Femur (tissue), 1 donor: ENCODE measurements around the gene BOC.
A peak's percentile ranks its signal among the peaks of the same experiment; 100 is the strongest.

ENCODE experiments used
- DNase-seq: peaks from one replicate; pipeline ENCODE4 v3.0.0-alpha.2; 2017

BOC gene

DNA sequence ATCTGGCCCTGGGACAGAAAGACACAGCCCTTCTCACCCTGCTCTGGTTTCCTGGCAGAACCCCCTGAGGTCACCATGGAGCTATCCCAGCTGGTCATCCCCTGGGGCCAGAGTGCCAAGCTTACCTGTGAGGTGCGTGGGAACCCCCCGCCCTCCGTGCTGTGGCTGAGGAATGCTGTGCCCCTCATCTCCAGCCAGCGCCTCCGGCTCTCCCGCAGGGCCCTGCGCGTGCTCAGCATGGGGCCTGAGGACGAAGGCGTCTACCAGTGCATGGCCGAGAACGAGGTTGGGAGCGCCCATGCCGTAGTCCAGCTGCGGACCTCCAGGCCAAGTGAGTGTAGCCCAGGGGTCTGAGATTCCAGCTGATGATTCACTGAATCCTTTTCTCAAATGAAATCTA lies 61.7 kb downstream of the BOC start:
- DNase-seq: no peak

DNA sequence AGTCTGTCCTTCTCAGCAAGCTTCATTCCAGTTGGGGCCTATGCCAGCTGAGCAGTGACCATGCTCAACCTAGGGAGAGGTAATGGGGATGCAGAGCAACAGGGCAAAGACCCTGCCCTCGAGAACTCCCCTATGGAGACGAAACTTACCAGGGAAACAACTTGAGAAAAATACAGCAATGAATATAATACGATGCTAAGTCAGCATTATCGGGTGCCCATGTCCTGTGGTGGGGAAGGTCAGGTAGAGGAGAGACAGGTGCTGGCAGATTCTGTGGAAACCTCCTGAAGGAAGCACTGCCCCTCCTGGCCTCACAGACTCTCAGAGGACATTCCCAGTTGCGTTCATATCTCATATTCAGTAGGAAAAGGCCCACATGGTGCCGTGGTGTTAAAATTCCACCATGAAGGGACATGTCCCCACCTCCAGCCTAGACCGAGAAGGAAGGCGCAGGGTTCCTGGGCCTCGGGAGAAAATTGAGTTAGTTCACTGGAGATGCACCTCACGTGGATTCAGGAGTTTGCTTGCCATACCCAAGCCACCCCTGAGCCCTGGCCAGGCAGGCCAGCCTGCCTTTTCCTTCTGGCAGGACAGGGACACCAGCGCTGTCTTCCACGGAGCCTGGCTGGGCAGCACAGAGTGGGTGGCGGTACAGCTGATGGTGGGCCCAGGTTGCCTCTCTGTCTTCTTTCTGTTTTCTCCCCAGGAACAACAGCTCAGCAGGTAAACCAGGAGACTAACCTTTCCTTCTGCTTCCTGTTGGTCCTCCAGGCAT lies 62.4 kb downstream of the BOC start:
- peak; percentile 16 for DNase-seq

DNA sequence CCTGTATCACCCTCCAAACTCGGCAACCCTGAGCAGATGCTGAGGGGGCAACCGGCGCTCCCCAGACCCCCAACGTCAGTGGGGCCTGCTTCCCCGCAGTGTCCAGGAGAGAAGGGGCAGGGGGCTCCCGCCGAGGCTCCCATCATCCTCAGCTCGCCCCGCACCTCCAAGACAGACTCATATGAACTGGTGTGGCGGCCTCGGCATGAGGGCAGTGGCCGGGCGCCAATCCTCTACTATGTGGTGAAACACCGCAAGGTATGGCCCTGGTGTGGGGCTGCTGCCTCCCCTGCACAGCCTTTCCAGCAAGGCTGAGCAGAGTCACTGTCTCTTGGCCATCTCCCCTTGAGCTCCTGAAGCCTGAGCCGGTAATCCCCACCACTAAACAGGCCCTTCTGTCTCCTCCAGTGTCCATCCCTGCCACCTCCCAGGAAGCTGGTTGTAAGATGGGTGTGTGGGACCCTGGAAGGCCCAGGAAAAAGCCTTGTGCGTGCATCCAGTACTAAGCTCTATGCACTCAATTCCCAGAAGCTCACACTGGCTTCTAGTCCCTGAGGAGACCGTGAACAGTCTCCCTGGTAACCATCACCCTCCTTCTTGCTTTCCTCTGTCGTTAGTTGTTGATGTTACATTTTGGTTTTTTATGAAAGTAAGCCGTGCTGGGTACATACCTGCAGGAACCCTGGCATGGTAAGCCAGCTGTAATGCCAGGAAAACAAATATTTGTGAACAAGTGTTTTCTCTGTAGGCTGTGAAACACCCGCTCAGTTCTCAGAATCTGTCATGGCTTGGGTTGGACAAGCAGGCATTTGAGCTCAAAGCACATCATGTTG lies 63.3 kb downstream of the BOC start:
- DNase-seq: peak; percentile 35

DNA sequence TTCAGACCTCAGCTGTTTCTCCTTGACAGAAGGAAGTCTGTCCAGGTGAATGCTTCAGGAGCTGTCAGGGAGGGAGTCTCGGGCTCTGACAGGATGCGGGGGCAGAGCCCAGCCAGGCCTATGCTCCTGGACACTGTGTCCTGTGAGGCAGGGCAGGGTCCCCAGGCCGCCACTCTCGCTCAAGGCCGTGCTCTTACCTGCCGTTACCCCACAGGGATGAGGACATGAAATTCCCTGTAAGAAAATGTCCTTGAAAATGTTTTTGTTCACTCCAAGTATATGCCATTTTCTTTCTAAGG lies 63.9 kb downstream of the BOC start:
- no peak for DNase-seq

DNA sequence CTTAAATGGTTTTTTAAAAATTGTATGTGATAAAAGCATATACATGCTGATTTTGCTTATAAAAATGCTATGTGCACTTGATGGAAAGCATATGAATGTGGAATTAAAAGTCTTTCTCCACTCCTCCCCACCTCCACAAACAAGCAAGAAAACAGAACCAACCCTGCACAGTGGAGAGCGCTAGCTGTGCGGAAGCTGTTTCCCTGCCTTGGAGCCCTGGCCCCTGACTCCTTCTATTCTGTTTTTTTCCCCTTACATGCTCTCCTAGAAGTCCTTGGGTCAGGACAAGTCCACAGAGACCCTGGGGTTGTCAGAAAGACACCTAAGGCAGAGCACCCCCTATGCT lies 64.2 kb downstream of the BOC start:
- no peak for DNase-seq

DNA sequence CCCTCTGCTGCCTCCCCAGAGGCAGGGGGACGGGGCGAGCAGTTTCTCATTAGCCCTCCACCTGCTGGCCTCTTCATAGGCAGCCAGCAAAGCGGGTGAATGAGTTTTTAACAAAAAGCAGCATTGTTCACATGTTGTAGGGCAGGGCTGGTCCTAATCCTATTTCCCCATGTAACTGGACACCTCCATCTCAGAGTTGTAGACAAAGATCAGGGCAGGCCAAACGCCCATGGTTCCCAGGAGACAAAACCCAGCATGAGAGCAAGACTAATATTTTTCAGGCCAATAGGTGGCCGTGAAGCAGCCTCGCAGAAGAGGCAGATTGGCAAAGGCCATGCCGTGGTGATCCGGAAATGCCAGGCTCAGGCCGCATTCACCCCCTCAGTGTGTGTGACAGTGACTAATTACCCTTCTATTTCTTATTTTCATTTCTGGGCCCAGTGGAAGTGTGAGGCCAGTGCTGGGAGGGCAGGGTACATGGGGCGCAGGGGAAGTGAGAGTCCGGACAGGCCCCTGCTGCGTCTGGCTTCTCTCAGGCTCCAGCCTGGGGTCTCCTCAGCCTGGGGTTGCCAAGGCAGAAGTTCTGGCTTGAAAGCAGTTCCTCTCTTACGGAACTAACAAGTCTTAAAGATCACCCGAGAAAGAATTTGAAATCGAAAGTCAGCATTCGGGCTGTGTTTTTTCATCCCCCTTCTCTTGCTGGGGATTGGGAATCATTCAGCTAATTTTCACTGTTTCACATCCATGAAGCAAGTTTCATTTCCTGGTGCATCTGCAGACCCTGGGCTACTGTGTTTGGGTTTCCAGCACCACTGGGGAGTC lies 64.8 kb downstream of the BOC start:
- DNase-seq: peak; percentile 64

DNA sequence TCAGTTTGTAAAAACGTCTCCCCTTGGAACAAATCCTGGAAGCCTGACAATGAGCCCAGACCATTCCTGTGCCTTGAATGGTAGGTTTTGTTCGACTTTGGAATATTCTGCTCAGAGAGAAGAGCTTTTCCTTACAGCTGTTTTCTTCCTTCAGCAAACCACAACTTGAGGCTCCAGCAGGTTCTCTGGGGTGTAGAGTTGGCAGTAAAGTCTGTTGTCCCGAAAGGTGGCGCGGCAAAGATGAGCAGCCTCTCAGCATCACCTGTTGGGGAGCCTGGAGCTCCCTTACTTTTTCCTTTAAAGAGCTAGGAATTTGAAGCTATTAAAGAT lies 65.4 kb downstream of the BOC start:
- DNase-seq: peak; percentile 65

DNA sequence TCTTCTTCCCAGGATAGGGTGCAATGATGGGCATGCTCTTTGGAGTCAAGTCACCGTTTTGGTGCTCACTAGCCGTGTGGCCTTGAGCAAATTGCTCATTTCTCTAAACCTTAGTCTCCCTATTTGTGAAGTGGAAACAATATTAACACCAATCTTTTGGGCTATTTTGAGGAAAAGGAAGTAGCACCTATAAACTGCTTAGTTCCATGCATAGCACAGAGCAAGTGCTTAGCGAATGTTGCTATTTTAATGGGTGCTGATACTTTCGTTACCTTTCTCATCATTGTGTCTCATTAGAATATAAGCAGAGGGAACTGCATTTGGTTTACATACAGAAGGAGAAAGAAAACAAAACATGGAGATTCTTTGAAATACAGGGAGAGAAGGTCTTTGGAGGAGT lies 66.1 kb downstream of the BOC start:
- DNase-seq: no peak

DNA sequence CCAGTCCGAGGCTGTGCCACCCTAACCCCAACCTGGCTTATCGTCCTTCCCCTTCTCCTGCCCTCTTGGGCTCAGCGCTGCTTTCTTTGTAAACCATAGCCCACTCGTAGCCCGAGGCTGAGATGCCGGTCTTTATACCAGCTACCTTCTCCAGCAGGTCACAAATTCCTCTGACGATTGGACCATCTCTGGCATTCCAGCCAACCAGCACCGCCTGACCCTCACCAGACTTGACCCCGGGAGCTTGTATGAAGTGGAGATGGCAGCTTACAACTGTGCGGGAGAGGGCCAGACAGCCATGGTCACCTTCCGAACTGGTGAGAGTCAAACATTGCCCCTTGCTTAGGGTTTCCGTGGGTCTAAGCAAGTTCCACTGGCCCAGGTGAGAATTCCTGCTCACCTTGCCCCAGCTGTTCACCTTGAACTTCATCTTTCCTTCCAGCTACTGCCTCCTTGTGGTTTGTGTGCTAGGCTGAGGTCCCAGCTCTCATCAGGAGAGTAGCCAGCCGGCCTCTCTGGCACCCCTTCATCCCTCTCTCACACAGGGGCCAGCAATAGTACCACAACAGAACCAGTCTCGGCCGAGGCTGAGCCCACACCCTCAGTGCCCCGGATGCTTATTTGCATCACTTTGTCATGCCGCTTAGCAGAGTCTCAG lies 66.7 kb downstream of the BOC start:
- DNase-seq: no peak

DNA sequence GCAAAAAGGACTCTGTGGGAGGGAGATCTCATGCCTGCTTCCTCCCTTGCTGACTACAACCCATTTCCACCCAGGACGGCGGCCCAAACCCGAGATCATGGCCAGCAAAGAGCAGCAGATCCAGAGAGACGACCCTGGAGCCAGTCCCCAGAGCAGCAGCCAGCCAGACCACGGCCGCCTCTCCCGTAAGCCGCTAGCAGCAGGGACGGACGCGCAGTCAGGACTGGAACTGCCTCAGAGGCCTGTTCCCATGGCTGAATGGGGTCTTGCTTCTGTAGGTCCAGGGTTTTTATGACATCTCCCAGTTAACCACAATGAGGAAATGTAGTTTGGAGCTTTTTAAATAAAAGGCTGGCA lies 67.2 kb downstream of the BOC start:
- DNase-seq: peak; percentile 25

DNA sequence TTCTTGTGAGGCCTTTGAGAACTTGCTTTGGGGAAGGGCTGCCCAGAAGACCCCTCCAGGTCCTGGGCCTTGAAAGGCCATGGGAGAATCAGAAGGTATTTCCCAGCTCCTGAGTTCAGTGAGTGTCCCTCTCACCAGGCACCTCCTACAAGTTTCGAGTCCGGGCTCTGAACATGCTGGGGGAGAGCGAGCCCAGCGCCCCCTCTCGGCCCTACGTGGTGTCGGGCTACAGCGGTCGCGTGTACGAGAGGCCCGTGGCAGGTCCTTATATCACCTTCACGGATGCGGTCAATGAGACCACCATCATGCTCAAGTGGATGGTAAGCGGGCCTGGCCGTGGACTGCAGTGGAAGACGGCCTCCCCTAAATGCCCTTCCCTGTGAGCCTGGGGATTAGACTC lies 68.3 kb downstream of the BOC start:
- no peak for DNase-seq

DNA sequence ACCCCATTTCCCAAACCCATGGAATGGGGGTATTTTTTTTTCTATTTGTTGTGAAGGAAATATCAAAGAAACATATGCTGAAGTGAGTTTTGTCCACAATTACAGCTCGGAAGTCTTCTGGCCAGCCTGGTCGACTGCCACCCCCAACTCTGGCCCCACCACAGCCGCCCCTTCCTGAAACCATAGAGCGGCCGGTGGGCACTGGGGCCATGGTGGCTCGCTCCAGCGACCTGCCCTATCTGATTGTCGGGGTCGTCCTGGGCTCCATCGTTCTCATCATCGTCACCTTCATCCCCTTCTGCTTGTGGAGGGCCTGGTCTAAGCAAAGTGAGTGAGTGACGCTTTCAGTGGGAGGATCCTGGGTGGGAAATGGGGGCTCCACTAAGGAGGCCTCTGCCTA lies 71.9 kb downstream of the BOC start:
- no peak for DNase-seq

DNA sequence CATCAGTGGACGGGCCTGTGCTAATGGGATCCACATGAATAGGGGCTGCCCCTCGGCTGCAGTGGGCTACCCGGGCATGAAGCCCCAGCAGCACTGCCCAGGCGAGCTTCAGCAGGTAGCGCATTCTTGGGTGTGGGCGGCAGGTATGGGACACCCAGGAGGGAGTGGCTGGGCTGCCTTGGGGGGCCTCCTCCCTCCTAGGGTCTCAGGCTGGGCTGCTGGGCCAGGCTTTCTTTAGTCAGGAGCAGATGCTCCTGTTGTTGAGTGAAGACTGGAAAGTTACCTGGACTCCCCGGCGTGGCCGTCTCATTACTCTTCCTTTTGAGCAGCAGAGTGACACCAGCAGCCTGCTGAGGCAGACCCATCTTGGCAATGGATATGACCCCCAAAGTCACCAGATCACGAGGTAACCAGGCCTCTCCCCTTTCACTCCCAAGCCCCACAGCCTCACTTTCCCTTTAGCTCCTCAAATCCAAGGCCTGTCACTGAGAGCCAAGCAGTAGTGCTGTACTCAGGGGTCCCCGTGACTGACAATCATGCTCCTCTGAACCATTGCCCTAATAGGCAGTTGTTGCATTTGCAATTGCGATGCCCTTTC lies 73.2 kb downstream of the BOC start:
- peak; percentile 18 for DNase-seq

DNA sequence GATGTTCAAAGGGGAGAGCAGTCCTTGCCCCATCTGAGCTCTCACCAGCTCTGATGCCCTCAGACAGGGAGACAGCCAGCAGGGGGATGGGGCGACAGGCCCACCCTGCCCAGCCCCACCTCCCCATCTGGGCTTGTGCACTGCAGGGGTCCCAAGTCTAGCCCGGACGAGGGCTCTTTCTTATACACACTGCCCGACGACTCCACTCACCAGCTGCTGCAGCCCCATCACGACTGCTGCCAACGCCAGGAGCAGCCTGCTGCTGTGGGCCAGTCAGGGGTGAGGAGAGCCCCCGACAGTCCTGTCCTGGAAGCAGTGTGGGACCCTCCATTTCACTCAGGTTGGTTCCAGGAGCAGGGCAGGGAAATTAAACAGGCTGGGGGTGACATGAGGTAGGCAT lies 73.9 kb downstream of the BOC start:
- peak; percentile 27 for DNase-seq

DNA sequence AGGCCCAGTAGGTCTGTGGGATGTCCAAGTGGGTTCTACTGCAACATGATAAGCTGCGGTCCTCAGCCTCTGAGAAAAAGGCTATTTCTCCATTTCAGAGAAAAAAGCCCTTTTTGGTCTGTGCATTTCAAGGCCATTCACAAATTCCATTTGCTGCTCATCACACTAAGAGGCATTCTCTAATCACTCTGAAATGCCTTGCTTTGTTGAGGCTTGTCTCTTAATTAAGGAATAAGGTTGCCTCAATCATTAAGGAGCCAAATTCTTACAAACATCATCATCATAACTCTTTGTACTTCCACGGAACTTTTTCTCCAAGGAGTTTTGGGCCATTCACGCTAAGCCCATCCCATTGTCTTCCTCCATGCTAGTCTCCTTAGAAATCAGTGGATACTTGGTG lies 74.4 kb downstream of the BOC start:
- no peak for DNase-seq

DNA sequence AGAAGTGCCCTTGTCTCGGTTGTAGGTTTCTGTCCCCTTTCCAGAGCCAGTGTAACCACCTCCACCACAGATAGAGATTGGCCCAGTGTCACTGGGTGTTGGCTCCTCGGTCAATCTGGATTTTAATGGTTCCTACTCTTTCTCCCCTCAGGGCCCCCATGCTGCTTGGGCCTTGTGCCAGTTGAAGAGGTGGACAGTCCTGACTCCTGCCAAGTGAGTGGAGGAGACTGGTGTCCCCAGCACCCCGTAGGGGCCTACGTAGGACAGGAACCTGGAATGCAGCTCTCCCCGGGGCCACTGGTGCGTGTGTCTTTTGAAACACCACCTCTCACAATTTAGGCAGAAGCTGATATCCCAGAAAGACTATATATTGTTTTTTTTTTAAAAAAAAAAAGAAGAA lies 75.2 kb downstream of the BOC start:
- peak; percentile 33 for DNase-seq

DNA sequence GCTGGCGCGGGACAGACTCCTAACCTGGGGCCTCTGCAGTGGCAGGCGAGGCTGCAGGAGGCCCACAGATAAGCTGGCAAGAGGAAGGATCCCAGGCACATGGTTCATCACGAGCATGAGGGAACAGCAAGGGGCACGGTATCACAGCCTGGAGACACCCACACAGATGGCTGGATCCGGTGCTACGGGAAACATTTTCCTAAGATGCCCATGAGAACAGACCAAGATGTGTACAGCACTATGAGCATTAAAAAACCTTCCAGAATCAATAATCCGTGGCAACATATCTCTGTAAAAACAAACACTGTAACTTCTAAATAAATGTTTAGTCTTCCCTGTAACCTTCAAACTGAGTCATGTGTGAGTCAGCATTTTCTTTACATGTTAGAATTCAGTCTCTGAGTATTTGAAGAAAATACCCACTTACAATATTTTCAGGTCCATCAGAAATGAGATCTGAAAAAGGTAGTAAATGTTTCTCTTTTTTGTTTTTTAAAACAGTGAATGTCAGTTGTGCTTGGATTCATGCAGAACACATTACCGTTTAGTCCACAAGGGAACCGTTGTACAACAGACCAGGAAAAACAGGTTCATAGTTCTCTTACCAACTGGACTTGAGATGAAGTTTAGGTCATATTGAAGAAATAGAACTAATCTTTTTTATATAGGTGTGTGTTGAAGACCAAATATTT lies 75.9 kb downstream of the BOC start:
- peak; percentile 30 for DNase-seq

DNA sequence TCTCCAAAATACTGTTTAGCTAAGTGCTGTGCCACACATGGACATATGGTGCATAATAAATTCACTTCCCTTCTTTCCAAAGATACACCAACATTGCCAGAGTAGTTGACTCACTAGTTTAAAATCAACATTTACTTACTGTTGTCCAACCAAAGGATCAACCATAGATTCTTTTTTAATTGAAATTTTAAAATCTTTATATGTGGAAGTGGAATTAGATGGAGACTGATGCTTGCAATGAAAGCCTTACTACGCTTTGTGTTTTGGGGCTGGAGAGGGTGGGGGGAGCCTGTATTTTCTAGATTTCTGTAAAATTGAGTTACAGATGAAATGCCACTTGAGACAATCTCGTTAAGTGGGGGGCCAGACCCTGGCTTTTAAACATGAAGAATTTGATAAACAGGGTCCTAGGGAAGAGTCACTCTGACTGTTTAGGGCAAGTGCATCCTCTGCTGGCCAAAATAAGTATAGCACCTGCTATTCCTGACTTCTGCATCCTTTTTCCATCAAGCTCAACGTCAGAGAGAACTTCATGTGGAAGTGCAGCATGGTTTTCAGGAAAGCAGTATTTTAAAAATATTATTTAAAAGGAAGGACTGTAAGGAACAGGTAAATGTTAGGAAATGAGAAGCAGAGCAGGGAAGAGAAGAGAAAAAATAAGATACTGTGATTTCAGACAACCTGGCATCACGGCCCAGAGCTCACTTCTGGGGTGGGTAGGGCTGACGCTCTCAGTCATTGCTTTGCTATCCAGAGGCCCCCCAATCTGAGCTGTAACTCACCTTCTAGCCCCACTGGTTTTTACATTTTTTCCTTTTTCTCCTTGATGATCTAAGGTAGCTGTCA lies 76.7 kb downstream of the BOC start:
- peak; percentile 78 for DNase-seq

DNA sequence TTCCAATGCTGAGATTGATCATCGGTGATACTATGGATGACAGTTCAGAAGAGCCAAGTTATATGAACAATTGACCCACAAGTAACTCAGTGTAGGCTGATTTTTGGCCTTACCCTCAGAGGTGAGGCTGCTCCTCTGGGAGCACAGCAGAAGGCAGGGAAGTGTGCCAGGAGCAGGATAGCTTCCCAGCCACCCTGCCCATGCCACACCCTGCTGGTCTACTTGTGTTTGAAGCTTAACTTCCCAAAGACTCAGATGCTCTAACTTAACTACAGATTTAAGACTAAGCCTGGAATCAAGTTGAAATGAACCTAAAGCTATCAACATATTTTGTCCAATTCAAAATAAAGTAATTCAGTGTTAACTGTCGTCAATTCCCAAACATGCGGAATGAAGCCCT lies 77.5 kb downstream of the BOC start:
- DNase-seq: no peak

DNA sequence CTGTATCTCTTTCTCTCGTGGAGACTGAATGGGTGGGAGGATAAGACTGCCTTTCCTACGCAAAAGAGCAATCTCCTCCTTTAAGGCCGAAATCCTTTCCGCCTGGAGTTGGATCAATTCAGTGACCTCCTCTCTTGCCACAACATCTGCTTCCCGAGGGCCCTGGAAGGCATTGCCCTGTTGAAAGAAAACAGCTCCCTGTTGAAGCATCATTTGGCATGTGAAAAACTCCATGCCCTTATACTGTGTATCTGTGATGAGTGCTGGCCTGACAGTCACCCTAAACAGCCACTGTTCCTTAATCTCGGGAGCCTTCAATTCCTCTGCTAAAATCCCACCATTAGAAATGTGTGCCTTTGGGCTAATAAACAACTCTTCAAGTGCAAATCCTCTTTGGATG lies 80.2 kb downstream of the BOC start:
- DNase-seq: no peak

DNA sequence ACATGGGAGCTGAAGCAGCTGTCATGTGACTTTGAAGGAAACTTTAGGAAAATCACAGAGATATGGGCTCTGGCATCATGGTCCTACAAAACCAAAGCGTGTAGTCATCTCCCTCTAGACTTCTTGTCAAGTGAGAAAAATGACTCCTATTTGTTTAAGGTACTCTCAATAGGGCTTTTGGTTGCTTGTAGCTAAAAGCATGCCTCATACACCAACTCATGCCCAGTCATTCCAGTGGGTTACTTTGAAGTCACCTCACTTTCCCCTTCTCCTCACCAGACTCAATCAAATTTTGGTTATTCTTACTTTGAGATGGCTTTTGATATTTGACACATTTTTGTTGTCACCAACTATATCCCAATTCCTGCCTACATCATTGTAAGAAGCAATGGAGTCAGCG lies 81.6 kb downstream of the BOC start:
- no peak for DNase-seq

DNA sequence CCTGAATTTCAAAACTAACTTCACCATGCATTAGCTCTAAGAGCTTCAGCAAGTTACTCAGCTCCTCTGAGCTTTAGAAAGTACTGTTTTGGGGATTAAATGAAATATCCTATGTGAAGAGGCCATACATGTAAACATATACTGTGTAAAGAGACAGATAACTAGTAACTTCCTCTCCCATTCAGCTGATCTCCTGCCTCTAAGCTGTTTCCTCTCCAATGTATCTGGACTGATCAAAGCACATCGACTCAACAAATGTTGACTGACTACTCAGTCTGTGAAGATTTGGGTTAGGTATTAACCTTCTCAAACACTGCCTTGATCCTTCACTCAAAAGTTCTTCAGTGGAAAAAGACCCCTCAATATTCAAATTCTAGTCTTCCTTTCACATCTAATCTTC lies 82.0 kb downstream of the BOC start:
- no peak for DNase-seq
